OCI-LY3 (cell line): ENCODE measurements around the gene GLIS1.

Experiments
- EZH2phosphoT487 ChIP-seq: fragments of 200-600 bp; shearing (Covaris generic); IDR thresholded peaks from 2 replicates; pipeline ENCODE4 v1.6.1; 2018; ENCODE audit warnings: antibody characterized with exemption, mixed run types, low read depth
- TF ChIP-seq, protein P1 (sequence below): fragments of 200-600, 300-600 bp; sonication (generic); IDR thresholded peaks from 2 replicates; pipeline ENCODE4 v1.5.1; 2014; ENCODE audit warnings: antibody characterized with exemption, low read length, low read depth

DNA sequence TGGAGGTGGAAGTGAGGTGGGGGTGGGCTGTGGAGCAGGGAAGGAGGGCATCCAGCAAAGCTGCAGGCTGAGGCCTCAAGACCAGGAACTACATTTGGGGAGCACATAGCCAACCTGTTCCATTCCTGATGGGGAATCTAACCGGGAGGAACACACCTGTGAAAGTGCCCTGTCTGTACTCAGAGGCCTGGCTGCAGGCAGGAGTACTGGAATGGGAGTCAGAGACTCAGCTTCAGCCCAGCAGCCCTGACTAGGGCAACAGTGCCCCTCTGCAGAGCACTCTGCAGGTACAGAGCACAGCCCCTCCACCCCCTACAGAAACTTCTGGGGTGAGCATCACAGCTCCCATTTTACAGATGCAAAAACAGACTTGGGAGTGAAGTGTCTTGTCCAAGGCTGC lies 153.4 kb downstream of the GLIS1 start:
- TF ChIP-seq, protein P1, sequence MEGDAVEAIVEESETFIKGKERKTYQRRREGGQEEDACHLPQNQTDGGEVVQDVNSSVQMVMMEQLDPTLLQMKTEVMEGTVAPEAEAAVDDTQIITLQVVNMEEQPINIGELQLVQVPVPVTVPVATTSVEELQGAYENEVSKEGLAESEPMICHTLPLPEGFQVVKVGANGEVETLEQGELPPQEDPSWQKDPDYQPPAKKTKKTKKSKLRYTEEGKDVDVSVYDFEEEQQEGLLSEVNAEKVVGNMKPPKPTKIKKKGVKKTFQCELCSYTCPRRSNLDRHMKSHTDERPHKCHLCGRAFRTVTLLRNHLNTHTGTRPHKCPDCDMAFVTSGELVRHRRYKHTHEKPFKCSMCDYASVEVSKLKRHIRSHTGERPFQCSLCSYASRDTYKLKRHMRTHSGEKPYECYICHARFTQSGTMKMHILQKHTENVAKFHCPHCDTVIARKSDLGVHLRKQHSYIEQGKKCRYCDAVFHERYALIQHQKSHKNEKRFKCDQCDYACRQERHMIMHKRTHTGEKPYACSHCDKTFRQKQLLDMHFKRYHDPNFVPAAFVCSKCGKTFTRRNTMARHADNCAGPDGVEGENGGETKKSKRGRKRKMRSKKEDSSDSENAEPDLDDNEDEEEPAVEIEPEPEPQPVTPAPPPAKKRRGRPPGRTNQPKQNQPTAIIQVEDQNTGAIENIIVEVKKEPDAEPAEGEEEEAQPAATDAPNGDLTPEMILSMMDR = no peak
- TF ChIP-seq EZH2phosphoT487 = no peak
